ENCODE data around the gene AMZ2.

Gene AMZ2

GRCh38 chr17:68301438-68301959 is 53.7 kb downstream of the AMZ2 start:
- H3K4me3 ChIP-seq (ENCODE audit: low read depth, low read length), result no peak overlapping the region
- no peak for DNase-seq (ENCODE audit: low read depth, low spot score)
- no peak for TF ChIP-seq CTCF (IDR thresholded peaks at IDR 0.05; ENCODE audit: insufficient read depth, low read length, missing control alignments)
- ChIA-PET CTCF (interaction anchor here (1.3 to 1.6 kb wide), 2 partner anchors 23 to 98 kb away, joined by 3 to 4 read pairs; no protein-coding TSS in a partner anchor), POLR2A (no interaction called here)

DNA sequence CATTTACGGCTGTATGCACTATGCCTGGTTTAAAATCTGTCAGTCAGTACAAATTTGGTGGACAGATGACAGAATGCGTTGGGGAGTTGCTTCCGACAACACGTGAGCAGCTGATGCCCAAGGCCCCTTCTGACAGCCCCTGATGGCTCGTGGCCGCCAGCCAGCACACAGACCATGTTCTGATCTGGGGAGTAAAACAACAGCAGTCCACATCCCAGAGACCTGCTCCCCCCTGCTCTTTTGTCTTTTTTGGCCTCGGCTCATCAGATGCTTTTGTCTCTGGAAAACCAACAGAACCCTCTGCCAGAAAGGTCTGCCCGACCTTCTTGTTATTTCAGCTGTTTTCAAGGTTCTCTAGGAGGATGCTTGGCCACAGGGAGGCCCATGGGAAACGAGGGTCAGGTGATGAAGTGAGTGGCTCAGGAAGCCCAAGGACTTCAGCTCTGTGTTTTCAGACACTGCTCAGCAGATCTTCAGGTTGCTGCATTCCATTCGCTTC is 54.3 kb downstream of the AMZ2 start:
- DNase-seq (ENCODE audit: low read depth, low spot score), result no peak
- CTCF ChIA-PET, result interaction anchor here (1.3 to 1.6 kb wide), 2 partner anchors 22 to 97 kb away, joined by 3 to 4 read pairs; no protein-coding TSS in a partner anchor
- POLR2A ChIA-PET, result no interaction called here

GRCh38 chr17:68302666-68303065 is 54.8 kb downstream of the AMZ2 start:
- ChIA-PET POLR2A (no interaction called here), CTCF (interaction anchor here (1.3 to 1.6 kb wide), 2 partner anchors 22 to 97 kb away, joined by 3 to 4 read pairs; no protein-coding TSS in a partner anchor)
- no peak for DNase-seq (ENCODE audit: low read depth, low spot score)
- H3K4me3 ChIP-seq (ENCODE audit: low read depth, low read length), result no peak overlapping the region
- no peak for TF ChIP-seq CTCF (IDR thresholded peaks at IDR 0.05; ENCODE audit: insufficient read depth, low read length, missing control alignments)

More for the DNA sequence above, 54.3 kb downstream of the AMZ2 start:
- no peak overlapping the region for H3K4me3 ChIP-seq (ENCODE audit: low read depth, low read length)
- TF ChIP-seq CTCF (IDR thresholded peaks at IDR 0.05; ENCODE audit: insufficient read depth, low read length, missing control alignments), result no peak

DNA sequence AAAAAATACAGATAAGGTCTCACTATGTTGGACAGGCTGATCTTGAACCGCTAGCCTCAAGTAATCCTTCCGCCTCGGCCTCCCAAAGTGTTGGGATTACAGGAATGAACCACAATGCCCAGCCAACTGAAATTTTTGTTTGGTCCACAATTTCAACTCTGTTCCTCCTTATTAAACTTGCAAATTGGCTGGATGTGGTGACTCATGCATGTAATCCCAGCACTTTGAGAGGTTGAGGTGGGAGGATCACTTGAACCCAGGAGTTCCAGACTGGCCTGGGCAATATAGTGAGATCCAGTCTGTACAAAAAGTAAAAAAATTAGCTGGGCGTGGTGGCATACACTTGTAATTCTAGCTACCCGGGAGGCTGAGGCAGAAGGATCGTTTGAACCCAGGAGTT is 56.9 kb downstream of the AMZ2 start:
- POLR2A ChIA-PET, result no interaction called here
- TF ChIP-seq CTCF (IDR thresholded peaks at IDR 0.05; ENCODE audit: insufficient read depth, low read length, missing control alignments), result no peak
- CTCF ChIA-PET, result no interaction called here
- DNase-seq (ENCODE audit: low read depth, low spot score), result no peak
- H3K4me3 ChIP-seq (ENCODE audit: low read depth, low read length), result no peak overlapping the region

GRCh38 chr17:68305142-68305541 is 57.3 kb downstream of the AMZ2 start:
- CTCF ChIA-PET, result no interaction called here
- POLR2A ChIA-PET, result no interaction called here
- no peak overlapping the region for H3K4me3 ChIP-seq (ENCODE audit: low read depth, low read length)
- no peak for TF ChIP-seq CTCF (IDR thresholded peaks at IDR 0.05; ENCODE audit: insufficient read depth, low read length, missing control alignments)
- DNase-seq (ENCODE audit: low read depth, low spot score), result no peak

Data from AG04449 (cell line).